Measurements from ENCODE around the gene SYNDIG1. TPM values are rescaled to one million over a fixed set of nuclear protein-coding genes. Genes with fewer than 3 reads are reported as not detected.

SYNDIG1 gene
- polyA plus RNA-seq, 1 donor: 4.9 TPM

GRCh38 chr20:24691901-24692351 is 222.5 kb downstream of the SYNDIG1 start:
- no peak for DNase-seq (ENCODE audit: low read depth)

DNA sequence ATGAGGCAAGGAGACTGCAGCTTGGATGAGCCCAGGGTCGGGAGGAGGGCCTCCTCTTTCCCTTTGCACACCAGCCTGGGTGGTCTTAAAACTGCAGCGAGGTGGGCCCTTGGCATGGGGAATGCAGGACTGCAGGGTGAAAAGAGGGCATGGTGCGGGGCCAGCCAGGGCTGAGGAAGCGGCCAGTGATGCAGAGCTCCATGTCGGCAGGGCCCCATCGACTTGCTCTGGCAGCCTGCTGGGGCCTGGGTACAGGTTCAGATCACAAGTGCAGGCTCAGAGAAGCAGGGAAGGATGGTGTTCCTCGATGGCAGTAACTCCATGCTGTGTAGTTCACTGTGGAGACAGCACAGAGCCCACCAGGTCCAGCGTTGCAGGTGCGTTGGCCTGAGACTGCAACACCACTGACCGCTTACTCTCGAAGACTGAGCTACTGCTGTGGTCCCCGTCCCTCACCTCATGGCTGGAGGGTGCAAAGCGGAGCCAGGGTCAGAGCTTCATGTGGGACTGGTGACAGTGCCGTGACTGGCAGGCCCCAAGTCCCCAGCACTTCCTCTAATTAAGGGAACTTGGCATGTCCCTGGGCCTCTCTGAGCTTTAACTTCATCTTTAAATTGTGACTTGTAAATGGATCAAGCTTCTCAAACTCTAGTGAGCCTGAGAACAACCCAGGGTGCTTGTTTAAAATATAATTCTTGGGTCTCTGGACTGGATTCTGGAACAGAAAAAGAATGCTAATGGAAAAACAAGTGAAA is 223.2 kb downstream of the SYNDIG1 start:
- DNase-seq (ENCODE audit: low read depth): no peak

DNA sequence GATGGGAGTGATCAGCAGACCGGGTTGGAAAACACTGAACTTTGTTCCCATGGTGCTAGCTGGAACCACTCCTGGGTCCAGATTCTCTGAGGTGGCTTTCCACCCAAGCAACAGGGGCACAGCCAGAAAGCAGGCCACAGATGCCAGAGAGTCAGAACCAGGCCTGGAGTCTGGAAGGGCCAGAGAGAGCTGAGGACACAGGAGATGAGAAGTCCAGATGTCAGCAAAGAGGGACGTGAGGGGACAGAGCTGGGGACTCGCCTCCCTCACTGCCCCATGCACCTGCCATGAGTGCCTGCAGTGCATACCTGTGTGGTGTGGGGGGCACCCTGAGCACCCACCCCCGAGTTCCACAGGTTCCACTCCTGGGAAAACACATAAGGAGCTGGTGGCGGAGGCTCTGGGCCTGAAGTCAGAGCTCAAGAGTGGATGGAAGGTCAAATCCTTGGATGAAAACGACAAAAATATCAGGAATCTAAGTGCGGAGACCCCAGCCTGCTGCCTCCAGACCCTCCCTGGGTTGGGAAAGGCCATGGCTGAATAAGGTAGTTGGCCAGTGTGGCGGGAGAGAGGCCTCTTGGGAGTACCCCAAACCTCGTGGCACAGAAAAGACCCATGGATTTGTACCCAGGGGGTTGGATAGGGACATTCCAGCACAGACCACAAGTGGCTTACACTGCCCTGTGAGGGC is 224.2 kb downstream of the SYNDIG1 start:
- no peak for DNase-seq (ENCODE audit: low read depth)

DNA sequence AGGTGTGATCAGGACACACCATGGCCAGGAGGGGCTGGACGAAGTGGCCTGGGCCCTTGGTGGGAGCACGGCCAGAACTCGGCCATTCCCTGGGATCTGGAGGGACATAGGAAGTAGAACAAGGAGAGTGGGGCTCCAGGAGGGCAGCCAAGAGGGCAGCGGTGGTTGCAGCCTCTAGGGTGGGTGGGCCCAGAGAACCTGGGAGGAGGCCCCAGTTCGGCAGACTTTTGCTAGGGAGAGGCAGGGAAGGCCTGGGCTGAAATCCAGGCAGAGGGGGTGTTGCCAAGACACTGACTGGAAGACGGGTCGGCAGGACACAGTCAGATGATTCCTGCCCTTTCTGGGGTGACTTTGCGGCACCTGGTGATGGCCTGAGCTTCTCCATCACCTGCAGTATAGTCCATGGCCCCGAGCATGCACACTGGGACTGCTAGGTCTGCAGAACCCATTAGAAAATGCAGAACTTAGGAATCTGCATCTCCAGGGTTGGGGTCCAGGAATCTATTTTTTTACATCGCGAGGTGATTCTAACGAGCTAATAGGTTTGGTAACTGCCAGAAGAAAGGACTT is 224.8 kb downstream of the SYNDIG1 start:
- no peak for DNase-seq (ENCODE audit: low read depth)

GRCh38 chr20:24694727-24695528 is 225.5 kb downstream of the SYNDIG1 start:
- DNase-seq (ENCODE audit: low read depth): no peak

- no peak for DNase-seq (ENCODE audit: low read depth)
Observed at GRCh38 chr20:24695529-24696225, 226.2 kb downstream of the SYNDIG1 start.

- no peak for DNase-seq (ENCODE audit: low read depth)
Observed at GRCh38 chr20:24696396-24696795, 227.0 kb downstream of the SYNDIG1 start.

DNA sequence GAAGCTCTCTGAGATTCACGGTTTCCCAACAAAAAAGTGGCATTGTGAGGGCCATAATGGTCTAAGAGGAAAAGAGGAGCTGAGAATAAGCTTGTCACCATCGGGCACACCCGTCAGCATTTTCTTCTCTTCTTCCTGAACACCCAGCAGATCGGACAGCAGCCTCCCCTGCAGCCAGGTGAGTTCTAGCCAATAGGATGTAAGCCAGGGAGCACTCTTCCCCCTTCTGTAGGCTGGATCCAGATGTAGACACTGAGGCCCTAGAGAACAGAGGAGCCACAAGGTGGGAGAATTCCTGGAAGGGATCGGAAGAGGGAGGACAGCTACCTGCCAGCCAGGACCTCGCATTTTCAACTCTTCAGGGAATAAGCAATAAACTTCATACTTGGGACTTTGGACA is 228.0 kb downstream of the SYNDIG1 start:
- no peak for DNase-seq (ENCODE audit: low read depth)

DNA sequence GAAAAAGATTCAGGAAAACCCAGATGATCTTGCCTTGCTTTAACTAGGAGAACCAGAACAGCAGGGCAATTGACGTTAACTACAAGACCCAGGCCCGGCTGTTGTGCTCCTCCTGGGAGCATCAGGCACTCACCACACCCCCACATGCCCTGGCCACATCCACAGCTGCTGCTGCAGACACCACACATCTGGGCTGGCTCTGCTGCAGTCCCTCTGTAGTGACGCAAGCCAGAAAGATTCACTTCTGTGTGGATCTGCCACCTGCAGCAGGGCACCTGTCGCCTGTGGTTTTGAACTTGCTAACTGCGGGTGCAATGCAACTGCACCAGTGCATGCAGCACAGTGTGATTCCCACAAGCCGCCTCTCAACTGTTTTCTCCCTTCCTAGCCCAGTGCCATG is 228.8 kb downstream of the SYNDIG1 start:
- no peak for DNase-seq (ENCODE audit: low read depth)

GRCh38 chr20:24698706-24699206 is 229.3 kb downstream of the SYNDIG1 start:
- DNase-seq (ENCODE audit: low read depth): no peak

GRCh38 chr20:24699321-24700165 is 230.1 kb downstream of the SYNDIG1 start:
- no peak for DNase-seq (ENCODE audit: low read depth)

DNA sequence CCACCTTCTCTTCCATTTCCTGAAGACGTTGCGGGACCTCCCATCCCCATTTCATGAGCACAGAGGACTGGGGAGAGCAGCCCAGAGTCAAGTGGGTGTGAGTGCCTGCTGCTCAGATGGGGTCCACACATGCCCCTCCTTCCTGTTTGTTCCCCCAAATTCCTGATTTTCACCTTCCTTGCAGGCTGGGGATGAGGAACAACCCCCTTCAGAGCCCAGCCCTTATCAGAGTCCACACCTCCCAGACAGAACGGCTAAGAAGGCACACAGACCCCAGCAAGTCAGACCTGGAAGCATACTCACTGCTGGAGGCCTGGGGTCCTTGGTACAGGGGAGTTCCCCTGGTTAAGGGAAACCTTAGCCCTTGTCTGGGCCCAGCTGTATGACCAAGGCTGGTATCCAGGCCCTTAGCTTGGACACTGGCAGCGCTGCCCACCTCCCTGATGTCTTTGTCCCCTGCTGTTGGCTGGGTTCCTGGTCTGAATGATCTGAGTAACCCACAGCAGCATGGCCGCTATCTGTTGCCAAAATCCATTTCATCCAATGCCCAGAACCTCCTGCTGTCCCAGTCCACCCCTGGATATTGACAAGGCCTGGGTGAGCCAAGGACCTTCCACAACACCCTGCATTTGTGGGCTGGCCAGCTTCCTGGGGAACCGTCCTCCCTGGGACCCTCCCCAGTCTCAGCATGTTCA is 230.9 kb downstream of the SYNDIG1 start:
- no peak for DNase-seq (ENCODE audit: low read depth)

DNA sequence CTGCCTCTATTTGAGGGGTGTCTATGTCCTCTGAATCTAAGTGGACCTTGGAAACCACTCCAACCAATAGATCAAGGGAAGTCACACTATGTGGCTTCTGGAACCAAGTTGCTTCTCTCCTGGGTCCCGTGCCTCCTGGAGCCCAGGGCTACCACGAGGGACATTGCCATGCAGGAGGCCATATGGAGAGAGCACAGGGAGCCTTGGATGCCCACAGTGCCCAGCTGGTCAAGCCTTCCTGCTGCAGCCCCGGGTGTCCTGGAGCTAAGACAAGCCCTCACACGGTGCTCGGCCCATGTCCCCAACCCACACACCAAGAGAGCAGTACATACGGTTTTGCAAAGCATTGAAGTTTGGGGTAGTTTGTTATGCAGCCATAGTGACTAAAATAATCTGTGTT is 231.6 kb downstream of the SYNDIG1 start:
- no peak for DNase-seq (ENCODE audit: low read depth)

- no peak for DNase-seq (ENCODE audit: low read depth)
Observed at GRCh38 chr20:24701668-24702067, 232.2 kb downstream of the SYNDIG1 start.

DNA sequence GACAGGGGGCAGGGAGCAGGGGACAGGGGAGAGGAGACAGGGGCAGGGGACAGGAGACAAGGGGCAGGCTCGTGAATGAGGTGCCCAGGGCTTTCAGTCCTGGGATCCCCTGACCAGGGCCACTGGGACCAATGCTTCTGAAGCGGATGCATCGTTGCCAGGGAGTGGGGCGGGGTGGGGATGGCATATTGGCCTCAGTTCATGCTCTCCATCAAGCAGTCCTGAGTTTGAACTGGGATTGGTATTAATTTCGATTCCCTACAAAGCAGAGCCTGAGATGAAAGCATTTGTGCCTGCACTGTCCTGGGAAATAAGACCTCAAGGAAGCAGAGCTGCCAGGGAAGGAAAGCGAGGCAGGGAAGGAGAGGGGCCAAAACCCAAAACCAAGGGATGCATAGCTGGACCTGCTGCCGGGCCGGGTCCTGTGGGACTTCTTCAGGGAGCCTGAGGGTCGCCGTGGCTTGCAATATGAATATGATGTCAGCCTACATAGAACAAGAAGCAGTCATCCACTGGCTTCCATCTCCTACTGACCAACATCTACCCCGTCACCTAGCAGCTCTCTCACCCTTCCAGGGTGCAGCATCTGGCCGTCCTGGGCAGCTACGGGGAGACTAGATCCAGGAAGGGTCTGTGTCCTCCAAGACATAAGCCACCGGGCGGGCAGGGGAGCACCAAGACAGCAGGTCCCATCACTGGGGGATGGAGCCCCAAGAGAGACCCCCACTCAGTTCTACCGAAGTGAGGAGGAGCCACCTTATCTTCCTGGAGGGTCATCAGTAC is 233.3 kb downstream of the SYNDIG1 start:
- DNase-seq (ENCODE audit: low read depth): no peak

GRCh38 chr20:24703284-24703610 is 233.8 kb downstream of the SYNDIG1 start:
- no peak for DNase-seq (ENCODE audit: low read depth)

GRCh38 chr20:24704899-24705298 is 235.5 kb downstream of the SYNDIG1 start:
- DNase-seq (ENCODE audit: low read depth): no peak

- DNase-seq (ENCODE audit: low read depth): no peak
Observed at GRCh38 chr20:24705486-24705885, 236.1 kb downstream of the SYNDIG1 start.

Measured in forelimb muscle (tissue), 1 donor.